Dendritic cell treated with granulocyte-macrophage colony-stimulating factor and Interleukin-4, amounts not matched to agents 40 ng/mL and 50 ng/mL, for 4 days (primary cell): Measurements from ENCODE around the gene JAK3.

Experiments used
- H3K27ac Mint-ChIP-seq: one replicate; pipeline ENCODE4 v1.8.0; 2022; ENCODE audit warnings: mild to moderate bottlenecking, mixed read lengths
- H3K27me3 Mint-ChIP-seq: one replicate; pipeline ENCODE4 v1.8.0; 2022; ENCODE audit warnings: mild to moderate bottlenecking, mixed read lengths
- H3K36me3 Mint-ChIP-seq: one replicate; pipeline ENCODE4 v1.8.0; 2022; ENCODE audit warnings: low read depth, mixed read lengths
- H3K4me1 Mint-ChIP-seq: one replicate; pipeline ENCODE4 v1.8.0; 2022; ENCODE audit warnings: low read depth, mixed read lengths
- H3K4me3 Mint-ChIP-seq: one replicate; pipeline ENCODE4 v1.8.0; 2022; ENCODE audit warnings: mild to moderate bottlenecking, moderate library complexity, mixed read lengths
- H3K9me3 Mint-ChIP-seq: one replicate; pipeline ENCODE4 v1.8.0; 2022; ENCODE audit warnings: mixed read lengths
- intact Hi-C: fragments of 100-400 bp; cut with micrococcal nuclease; formaldehyde crosslinking; loops from one replicate; pipeline ENCODE4 v1.15.0; 2022

JAK3 gene

DNA sequence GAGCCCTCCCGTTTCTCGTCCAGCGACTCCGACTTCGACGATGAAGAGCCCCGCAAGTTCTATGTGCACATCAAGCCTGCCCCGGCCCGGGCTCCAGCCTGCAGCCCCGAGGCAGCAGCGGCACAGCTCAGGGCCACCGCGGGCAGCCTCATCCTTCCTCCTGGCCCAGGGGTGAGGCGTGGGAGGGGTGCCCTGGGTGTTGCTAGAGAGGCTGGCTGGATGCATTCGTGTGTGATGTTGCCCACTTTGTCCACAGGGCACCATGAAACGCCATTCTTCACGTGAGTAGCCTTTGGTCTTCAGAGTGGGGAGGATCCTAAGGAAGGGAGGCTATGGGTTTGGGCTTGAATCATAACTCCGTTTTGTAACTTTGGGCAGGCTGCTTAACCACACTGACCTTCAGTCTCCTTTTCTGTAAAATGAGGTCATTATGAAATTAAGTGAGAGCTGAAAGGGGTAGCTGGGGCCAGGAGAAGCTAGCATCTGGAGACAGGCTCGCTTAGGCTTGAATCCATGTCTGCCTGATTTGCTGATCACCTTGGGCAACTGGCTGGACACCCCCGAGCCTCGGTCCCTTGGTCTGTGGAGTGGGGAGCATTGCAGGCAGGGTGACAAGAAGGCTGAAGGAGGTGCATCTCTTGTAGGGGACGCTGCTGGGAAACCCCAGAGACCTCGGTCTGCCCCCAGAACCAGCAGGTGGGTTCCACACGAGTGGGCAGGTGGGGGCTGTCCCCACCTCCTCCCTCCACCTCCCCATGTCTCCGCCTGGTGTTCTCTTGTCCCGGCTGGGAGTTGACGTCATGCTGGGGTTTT, 71.6 kb downstream of the JAK3 start:
- intact Hi-C loops = loop anchor here (5.0 kb wide), 1 partner anchor 81 kb away; the partner anchor contains the start of gene RPL18A
- Mint-ChIP-seq H3K27me3 (no peaks in the 10 kb centered on the region), H3K36me3 (peaks cover 89% of the 10 kb centered on the region), H3K27ac (no peak overlapping the region), H3K4me3 (no peak overlapping the region), H3K9me3 (no peaks in the 10 kb centered on the region), H3K4me1 (peaks cover 46% of the 10 kb centered on the region)

DNA sequence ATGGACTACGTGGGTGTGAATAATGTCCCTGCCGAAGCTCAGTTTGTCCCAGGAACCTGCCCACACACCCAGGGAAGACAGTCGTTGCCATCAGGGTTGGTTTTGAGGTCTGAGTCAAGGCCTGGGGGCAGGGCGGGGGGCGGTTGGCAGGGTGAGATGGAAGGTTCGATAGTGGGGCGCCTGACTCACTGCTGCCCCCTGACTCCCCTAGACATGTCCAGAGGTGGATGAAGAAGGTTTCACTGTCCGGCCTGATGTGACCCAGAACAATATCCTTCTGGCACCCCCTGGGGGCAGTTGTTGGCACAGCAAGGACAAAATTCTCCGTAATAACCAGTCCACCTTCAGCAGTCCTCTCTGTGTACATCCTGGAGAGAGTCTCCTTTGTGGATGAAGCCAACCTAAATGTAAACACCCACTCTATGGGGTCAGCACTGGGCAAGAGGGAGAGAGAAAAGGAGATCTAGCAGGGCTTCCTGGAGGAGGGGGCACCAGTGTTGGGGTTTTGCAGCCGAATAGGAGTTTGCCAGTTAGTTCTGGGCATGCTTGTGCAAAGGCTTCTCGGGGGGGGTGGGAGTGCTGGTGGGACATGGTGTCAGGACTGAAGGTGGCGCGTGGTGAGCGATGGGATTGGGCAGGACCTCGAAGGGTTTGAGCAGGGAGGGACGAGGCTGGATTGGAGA, 72.4 kb downstream of the JAK3 start:
- Mint-ChIP-seq H3K27ac (no peak overlapping the region), H3K27me3 (no peaks in the 10 kb centered on the region), H3K4me1 (peaks cover 43% of the 10 kb centered on the region), H3K4me3 (no peak overlapping the region), H3K9me3 (no peaks in the 10 kb centered on the region), H3K36me3 (peaks cover 89% of the 10 kb centered on the region)
- intact Hi-C loops = loop anchor here (5.0 kb wide), 1 partner anchor 82 kb away; the partner anchor contains the start of gene RPL18A
